ENCODE measurements around the gene NDUFS6. TPM values are rescaled to one million over a fixed set of nuclear protein-coding genes. Genes with fewer than 3 reads are reported as not detected.

The NDUFS6 gene
- total RNA-seq, 1 donor from 2014 or later: 37.6 TPM

DNA sequence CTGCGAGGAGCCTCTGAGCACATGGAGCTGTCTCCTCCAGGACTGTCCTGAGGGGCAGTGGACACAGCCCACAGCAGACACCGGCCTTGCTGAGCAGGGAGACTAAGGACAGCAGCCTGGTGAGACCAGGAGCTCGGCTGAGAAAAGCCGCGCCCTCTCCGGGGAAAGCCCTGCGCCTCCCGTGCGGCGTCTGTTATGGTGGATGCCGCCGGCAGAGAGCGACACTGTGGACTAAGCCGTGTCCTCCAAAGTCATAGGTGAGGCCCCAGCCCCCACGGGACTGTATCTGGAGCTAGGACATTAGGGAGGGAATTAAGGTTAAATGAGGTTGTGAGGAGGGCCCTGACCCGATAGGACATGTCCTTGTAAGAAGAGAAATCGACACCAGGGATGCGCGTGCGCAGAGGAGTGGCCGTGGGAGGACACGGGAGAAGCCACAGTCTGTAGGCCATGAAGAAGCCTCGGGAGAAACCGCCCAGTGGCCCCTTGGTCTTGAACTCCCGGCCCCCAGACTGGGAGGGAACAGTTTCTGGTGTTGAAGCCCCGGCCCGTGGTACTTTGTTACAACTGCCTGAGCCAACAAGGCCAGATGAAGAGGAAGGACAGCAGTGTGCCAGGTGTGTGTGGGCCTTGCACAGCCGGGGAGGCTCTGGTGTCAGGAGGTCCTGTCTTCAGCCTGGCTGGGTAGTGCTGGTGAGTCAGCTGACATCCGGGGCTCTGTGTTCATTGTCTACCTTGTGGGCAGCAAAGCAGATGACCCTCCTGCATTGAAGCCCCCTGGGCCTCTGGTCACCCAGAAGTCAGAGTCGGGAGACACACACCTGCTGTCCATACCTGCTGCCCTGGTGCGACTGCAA lies 23.7 kb upstream of the NDUFS6 start:
- Histone ChIP-seq H3K27ac (ENCODE audit: low read depth, low read length) (no peak overlapping the region), H3K27me3 (ENCODE audit: insufficient read depth, low read length) (peaks cover 2% of the 10 kb centered on the region), H3K9ac (ENCODE audit: low read length) (no peak overlapping the region), H3K4me1 (ENCODE audit: insufficient read depth, low read length) (no peaks in the 10 kb centered on the region), H3K36me3 (ENCODE audit: insufficient read depth, low read length) (no peaks in the 10 kb centered on the region), H3K79me2 (ENCODE audit: insufficient read depth, low read length) (no peaks in the 10 kb centered on the region), H3K4me2 (ENCODE audit: low read length) (no peak overlapping the region), H2AFZ (ENCODE audit: low read depth, low read length) (no peak overlapping the region), H3K9me3 (ENCODE audit: insufficient read depth, low read depth, low read length) (no peaks in the 10 kb centered on the region), H3K4me3 (ENCODE audit: insufficient read depth, low read depth, low read length) (no peak overlapping the region), H4K20me1 (ENCODE audit: insufficient read depth, low read length) (no peaks in the 10 kb centered on the region)
- Mint-ChIP-seq H3K9me3 (ENCODE audit: unreplicated experiment) (no peaks in the 10 kb centered on the region), H3K27ac (ENCODE audit: unreplicated experiment) (no peak overlapping the region), H3K4me3 (ENCODE audit: unreplicated experiment) (no peak overlapping the region), H3K4me1 (ENCODE audit: low read depth, unreplicated experiment) (no peaks in the 10 kb centered on the region), H3K27me3 (ENCODE audit: low read depth, unreplicated experiment) (peaks cover 25% of the 10 kb centered on the region), H3K36me3 (ENCODE audit: low read depth, unreplicated experiment) (no peaks in the 10 kb centered on the region)
- DNase-seq (ENCODE audit: low read depth) (no peak), FAIRE-seq (no peak)
- no peak for TF ChIP-seq EZH2 (IDR thresholded peaks at IDR 0.05; ENCODE audit: insufficient read depth, low read length)
- TF ChIP-seq, protein P1, sequence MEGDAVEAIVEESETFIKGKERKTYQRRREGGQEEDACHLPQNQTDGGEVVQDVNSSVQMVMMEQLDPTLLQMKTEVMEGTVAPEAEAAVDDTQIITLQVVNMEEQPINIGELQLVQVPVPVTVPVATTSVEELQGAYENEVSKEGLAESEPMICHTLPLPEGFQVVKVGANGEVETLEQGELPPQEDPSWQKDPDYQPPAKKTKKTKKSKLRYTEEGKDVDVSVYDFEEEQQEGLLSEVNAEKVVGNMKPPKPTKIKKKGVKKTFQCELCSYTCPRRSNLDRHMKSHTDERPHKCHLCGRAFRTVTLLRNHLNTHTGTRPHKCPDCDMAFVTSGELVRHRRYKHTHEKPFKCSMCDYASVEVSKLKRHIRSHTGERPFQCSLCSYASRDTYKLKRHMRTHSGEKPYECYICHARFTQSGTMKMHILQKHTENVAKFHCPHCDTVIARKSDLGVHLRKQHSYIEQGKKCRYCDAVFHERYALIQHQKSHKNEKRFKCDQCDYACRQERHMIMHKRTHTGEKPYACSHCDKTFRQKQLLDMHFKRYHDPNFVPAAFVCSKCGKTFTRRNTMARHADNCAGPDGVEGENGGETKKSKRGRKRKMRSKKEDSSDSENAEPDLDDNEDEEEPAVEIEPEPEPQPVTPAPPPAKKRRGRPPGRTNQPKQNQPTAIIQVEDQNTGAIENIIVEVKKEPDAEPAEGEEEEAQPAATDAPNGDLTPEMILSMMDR (IDR thresholded peaks at IDR 0.05; ENCODE audit: insufficient read depth, low read depth, low read length): no peak

GRCh38 chr5:1778138-1779020 lies 22.8 kb upstream of the NDUFS6 start:
- H3K4me3 Mint-ChIP-seq (ENCODE audit: unreplicated experiment): no peak overlapping the region
- Histone ChIP-seq H4K20me1 (ENCODE audit: insufficient read depth, low read length) (no peaks in the 10 kb centered on the region), H2AFZ (ENCODE audit: low read depth, low read length) (no peak overlapping the region), H3K36me3 (ENCODE audit: insufficient read depth, low read length) (no peaks in the 10 kb centered on the region), H3K79me2 (ENCODE audit: insufficient read depth, low read length) (no peaks in the 10 kb centered on the region), H3K9me3 (ENCODE audit: insufficient read depth, low read depth, low read length) (no peaks in the 10 kb centered on the region), H3K4me2 (ENCODE audit: low read length) (no peak overlapping the region), H3K27me3 (ENCODE audit: insufficient read depth, low read length) (peaks cover 2% of the 10 kb centered on the region), H3K9ac (ENCODE audit: low read length) (no peak overlapping the region), H3K4me1 (ENCODE audit: insufficient read depth, low read length) (no peaks in the 10 kb centered on the region), H3K4me3 (ENCODE audit: insufficient read depth, low read depth, low read length) (no peak overlapping the region), H3K27ac (ENCODE audit: low read depth, low read length) (no peak overlapping the region)
- no peak overlapping the region for H3K27ac Mint-ChIP-seq (ENCODE audit: unreplicated experiment)
- H3K9me3 Mint-ChIP-seq (ENCODE audit: unreplicated experiment): no peaks in the 10 kb centered on the region
- no peak for TF ChIP-seq EZH2 (IDR thresholded peaks at IDR 0.05; ENCODE audit: insufficient read depth, low read length)
- TF ChIP-seq, protein P1 (IDR thresholded peaks at IDR 0.05; ENCODE audit: insufficient read depth, low read depth, low read length): no peak
- H3K27me3 Mint-ChIP-seq (ENCODE audit: low read depth, unreplicated experiment): peaks cover 26% of the 10 kb centered on the region
- no peak for DNase-seq (ENCODE audit: low read depth)
- FAIRE-seq: no peak
- H3K4me1 Mint-ChIP-seq (ENCODE audit: low read depth, unreplicated experiment): no peaks in the 10 kb centered on the region
- H3K36me3 Mint-ChIP-seq (ENCODE audit: low read depth, unreplicated experiment): no peaks in the 10 kb centered on the region

All from astrocyte (in vitro differentiated cells and primary cell).